GM19099 (cell line): Measurements from ENCODE around the gene SFMBT2.

Experiments used
- POLR2A ChIP-seq: IDR thresholded peaks from 3 replicates; pipeline ENCODE4 v1.6.1; 2011; ENCODE audit warnings: low read depth; ENCODE audit not compliant: insufficient read length; ENCODE audit errors: extremely low read depth

The SFMBT2 gene

GRCh38 chr10:7335977-7336376 is 74.9 kb downstream of the SFMBT2 start:
- TF ChIP-seq POLR2A, result no peak

DNA sequence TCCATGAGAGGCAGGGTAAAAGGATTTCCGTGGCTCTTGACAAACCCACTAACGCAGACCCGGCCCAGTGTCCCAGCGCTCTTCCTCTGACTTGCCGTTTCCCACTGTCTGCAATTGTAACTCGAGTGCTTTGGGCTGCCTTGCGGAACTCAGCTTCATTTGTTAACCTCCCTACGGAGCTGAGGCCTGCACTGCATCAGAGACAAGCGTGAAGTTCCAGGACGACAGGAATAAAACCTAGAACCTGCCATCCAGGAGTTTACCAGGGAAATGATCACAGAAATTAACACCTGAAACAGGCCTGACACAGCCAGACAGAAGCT is 76.2 kb downstream of the SFMBT2 start:
- no peak for TF ChIP-seq POLR2A

DNA sequence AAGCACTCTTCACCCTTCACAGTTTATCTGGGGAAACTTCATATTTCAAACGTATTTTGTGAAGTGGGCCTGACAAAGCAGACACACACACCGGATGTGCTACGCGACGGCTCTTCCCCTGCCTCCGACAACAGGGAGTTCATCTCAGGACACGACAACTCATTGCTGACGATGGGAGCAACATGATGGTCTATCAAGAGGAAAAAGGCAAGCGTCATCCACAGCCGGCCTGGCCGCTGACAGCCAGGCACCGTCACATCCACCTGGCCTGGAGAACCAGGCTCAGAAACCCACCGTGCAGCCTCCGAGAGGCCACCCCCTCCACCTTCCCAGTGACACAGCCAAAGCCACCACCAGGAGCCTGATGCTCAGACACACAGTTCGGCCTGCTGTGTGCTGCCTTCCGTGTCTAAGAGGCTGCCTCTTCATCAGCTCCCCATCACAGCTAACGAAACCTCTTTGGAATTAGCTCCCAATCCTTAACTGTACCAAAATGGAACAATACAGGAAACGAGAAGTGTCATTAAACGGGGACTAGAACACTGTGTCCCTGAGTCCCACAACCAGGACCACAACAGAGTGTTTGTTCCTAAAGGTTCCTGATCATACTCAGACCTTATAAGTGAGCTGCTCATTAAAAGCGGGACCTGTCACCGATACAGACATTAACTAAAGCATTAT is 76.7 kb downstream of the SFMBT2 start:
- TF ChIP-seq POLR2A, result no peak

GRCh38 chr10:7329219-7329618 is 81.6 kb downstream of the SFMBT2 start:
- no peak for TF ChIP-seq POLR2A

DNA sequence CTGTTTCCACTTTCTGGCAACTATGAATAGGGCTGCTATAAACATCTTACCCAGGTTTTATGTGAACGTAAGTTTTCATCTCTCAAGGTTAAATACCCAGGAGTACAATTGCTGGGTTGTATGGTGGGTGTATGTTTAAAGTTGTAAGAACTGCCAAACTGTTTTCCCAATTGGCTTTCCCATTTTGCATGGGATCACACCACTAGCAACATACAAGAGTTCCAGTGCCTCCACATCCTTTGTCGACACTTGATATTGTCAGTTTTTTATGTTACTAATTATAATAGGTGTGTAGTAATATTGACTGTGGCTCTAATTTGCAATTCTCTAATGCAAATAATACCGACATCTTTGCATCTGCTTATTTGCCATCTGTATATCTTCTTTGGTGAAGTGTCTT is 82.9 kb downstream of the SFMBT2 start:
- no peak for TF ChIP-seq POLR2A

DNA sequence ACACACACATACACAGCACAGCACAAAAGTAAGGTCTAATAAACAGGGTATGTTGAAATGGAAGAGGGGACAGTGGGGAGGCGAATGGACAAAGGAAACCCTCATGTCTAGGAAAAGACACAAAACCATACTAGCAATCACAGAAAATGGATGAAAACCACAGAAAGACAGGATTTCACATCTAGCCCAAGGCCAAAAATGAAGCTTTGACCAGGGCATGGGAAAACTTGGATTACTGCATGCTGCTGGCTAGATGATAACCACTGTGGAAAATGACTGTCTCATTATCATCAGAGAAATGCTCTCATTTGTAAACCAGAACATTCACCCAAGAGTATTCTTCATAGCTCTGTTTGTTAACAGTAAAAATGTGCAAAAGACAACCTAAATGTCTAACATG is 88.2 kb downstream of the SFMBT2 start:
- TF ChIP-seq POLR2A, result no peak

DNA sequence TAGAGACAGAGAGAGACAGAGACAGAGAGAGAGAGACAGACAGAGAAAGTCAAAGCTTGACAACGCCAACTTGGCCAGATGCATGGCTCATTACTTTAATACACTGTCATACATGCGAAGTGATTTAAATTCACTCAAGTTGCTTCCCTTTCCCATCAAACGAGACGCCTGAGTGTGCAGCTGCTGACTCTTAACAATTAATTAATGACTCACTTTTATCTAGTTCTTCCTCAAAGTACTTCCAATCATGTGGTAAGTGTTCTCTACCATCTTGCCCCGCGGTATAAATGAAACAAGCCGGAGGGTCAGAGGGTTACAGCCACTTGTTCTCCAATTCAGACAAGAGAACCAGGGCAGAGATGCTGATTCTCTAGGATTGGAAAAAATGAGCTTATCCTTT is 90.8 kb downstream of the SFMBT2 start:
- TF ChIP-seq POLR2A, result no peak

GRCh38 chr10:7319632-7320031 is 91.2 kb downstream of the SFMBT2 start:
- no peak for TF ChIP-seq POLR2A

DNA sequence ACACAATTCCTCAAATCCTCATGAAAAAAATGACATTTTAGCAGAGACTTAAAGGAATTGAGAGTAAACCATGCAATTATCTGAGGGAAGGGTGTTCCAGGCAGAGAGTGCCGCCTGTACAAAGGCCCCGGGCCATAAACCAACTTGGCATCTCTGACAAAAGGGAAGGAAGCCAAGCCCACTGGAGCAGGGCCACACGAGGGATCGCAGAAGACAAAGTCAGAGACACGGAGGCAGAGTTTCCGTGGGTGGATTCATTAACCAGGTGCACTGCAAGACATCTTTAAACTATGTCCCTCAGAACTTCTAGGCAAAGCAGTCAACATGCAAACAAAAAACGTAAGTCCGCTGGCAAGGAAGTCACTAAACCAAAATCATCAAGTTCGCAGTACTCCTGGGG is 92.0 kb downstream of the SFMBT2 start:
- TF ChIP-seq POLR2A, result no peak

DNA sequence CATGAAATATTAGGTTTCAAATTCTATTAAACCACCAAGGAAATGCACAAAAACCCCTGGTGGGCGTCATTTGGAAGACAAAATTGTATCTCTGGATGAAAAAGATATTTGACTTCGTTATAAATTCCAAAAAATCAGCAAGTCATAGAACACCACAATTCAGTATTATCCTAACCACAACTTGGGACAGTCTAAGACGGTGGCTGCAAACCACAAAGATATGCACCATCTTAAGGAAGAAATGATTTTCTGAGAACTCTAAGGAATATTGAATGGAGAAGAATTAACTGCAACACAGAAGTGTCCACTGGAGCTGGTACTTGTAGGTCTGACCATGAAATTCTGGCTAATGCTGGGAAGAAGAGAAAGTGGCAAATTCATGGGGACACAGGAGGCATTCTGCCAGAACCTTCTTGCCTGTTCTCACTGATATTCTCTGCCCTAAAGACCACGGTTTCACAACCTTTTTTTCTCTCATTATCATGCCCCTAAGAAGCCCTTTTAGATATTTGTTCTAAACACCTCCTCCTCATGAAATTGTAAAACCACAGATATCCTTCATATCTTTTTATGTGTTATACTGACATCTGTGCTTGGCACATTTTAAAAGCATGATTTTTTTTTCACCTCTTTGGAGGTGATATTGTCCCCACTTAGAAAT is 92.9 kb downstream of the SFMBT2 start:
- no peak for TF ChIP-seq POLR2A

DNA sequence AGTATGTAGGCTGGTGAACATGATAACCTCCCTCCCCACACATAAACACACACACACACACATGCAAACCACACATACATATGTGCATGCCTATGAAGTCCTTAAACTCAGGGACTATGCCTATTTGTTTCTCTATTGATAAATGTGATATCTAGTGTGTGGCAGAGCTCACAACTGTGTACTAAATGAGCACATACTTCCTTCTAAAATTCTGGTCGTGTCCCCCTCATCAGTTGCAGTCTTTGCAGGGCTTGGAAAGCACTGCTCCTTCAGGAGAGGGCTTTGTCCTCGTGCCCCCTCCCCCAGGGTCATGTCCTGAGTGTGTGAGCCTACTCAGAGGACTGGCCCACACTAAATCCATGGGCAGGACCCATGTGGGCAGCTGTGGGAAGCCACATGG is 94.0 kb downstream of the SFMBT2 start:
- no peak for TF ChIP-seq POLR2A

- no peak for TF ChIP-seq POLR2A
These were observed 94.9 kb downstream of the SFMBT2 start for GRCh38 chr10:7315906-7316305.

- no peak for TF ChIP-seq POLR2A
These were observed 96.7 kb downstream of the SFMBT2 start for GRCh38 chr10:7314170-7314569.

GRCh38 chr10:7312488-7312857 is 98.4 kb downstream of the SFMBT2 start:
- TF ChIP-seq POLR2A, result no peak

GRCh38 chr10:7311218-7311849 is 99.5 kb downstream of the SFMBT2 start:
- TF ChIP-seq POLR2A, result no peak

- TF ChIP-seq POLR2A, result no peak
These were observed 100.8 kb downstream of the SFMBT2 start for GRCh38 chr10:7310076-7310475.
